Muscle layer of colon (tissue), 2 donors: ENCODE data around the gene ADCY5.

Source experiments
- H3K27ac ChIP-seq: one replicate; pipeline ENCODE4 v1.7.0; 2013; ENCODE audit warnings: low read depth, mild to moderate bottlenecking, low read length, moderate library complexity
- H3K27me3 ChIP-seq, 2 donors: one replicate each; pipeline ENCODE4 v1.7.0; 2013; ENCODE audit warnings: low read length in 2 of 2, mild to moderate bottlenecking in 2 of 2; ENCODE audit not compliant: insufficient read depth in 2 of 2, control insufficient read depth in 1 of 2
- H3K36me3 ChIP-seq: one replicate; pipeline ENCODE4 v1.7.0; 2013; ENCODE audit warnings: mild to moderate bottlenecking, low read length; ENCODE audit not compliant: insufficient read depth
- H3K4me1 ChIP-seq: one replicate; pipeline ENCODE4 v1.7.0; 2013; ENCODE audit warnings: mild to moderate bottlenecking, low read length; ENCODE audit not compliant: insufficient read depth
- H3K4me3 ChIP-seq, 2 donors: one replicate each; pipeline ENCODE4 v1.7.0; 2013; ENCODE audit warnings: low read length in 2 of 2, low read depth in 1 of 2, mild to moderate bottlenecking in 1 of 2, moderate library complexity in 1 of 2
- H3K9ac ChIP-seq: one replicate; pipeline ENCODE4 v1.7.0; 2013; ENCODE audit warnings: low read length
- H3K9me3 ChIP-seq: one replicate; pipeline ENCODE4 v1.7.0; 2013; ENCODE audit warnings: mild to moderate bottlenecking, low read length
- donor health status: abdominal sarcoma.
- donor health status: Adenocarcinoma of cecum.

ADCY5 gene

DNA sequence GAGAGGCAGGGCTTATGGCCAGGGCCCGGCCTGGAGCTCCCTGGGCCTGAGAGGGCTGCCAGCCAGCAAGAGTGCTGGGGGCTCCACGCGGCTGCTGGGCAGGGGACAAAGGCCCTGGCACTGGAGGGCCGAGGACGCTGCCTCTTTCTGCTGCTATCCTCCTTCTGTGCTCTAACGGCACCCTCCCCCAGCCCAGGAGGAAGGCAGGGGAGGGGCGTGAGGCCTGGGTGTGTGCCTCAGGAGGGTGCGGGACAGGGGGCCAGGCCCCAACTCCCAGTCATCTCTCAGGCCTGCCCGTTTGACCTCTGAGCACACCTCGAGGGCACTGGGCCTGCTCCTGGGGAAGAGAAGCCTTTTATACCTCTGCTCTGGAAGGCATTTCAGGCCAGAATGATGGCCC lies 115.5 kb downstream of the ADCY5 start:
- Histone ChIP-seq H3K4me3 (no peak overlapping the region), H3K27me3 (no peaks in the 10 kb centered on the region), H3K9ac (no peak overlapping the region), H3K36me3 (no peaks in the 10 kb centered on the region), H3K27ac (no peak overlapping the region), H3K4me1 (peaks cover 30% of the 10 kb centered on the region), H3K9me3 (no peaks in the 10 kb centered on the region)

DNA sequence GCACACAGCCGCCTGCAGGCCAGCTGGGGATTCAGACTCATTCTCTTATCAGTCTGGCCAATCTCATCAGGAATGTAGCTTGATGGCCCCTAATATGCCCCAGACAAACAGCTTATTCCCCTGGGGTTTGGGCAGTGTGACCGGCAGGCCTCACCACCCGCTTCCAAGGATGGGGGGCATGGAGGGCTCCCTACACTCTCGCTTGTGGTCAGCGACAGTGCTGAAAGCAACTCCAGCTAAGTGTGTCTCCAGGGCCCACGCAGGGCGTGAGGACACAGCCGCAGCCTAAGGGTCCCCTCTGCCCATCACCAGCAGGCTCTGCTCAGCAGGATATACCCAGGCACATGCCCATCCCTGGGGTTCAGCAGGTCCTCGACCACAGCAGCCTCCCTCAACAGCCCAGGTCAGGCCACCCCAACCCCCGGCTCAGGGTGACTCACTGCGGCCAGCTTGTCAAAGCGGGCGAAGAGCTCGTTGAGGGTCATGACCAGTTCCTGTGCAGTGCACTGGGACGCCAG lies 116.7 kb downstream of the ADCY5 start:
- H3K27me3 ChIP-seq = no peaks in the 10 kb centered on the region
- peaks cover 23% of the 10 kb centered on the region for H3K4me1 ChIP-seq
- no peak overlapping the region for H3K9ac ChIP-seq
- H3K27ac ChIP-seq = peak overlapping the region; percentile 88
- no peak overlapping the region for H3K4me3 ChIP-seq
- no peaks in the 10 kb centered on the region for H3K36me3 ChIP-seq
- H3K9me3 ChIP-seq = no peaks in the 10 kb centered on the region

DNA sequence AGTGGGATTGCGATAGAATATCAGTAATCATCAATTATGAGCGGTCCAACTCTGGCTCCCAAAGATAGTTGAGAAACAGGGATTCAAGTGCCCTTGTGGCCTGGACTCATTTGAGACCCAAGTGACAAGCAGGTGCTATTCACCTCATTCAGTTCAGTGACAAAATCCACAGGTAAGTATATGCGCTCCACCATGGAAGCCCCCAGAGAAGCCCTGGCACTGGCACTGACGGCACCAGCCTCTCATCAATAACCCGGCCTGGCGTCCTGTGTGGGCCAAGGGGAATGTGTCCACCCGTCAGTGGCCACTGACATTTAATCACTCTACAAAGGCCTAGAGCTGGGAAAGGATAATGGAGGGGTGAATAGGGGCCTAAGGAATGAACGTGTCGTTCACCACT lies 117.2 kb downstream of the ADCY5 start:
- peak overlapping the region; percentile 88 for H3K27ac ChIP-seq
- no peaks in the 10 kb centered on the region for H3K27me3 ChIP-seq
- peak overlapping the region; percentile 31 for H3K9ac ChIP-seq

DNA sequence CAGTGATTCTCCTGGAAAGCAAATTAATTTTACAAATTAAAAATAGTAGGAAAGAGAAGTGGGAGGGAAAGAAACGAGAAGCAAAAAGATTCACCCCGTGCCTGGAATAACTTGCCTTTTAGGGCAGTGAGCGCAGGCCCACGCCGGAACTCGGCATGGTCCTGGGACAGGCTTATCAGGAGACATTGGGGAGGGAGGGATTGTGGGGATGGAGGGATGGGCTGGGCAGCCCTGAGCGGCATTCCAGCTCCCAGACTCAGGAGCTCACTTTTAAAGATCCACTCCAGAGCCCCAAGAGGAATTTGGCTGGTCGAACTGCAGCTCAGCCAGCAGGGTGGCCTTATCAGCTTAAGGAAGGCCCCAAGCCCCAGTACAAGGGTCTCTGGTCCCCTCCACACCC lies 117.9 kb downstream of the ADCY5 start:
- Histone ChIP-seq H3K27me3 (no peaks in the 10 kb centered on the region), H3K4me1 (peaks cover 23% of the 10 kb centered on the region), H3K4me3 (no peak overlapping the region), H3K9ac (peak overlapping the region; percentile 31), H3K27ac (peak overlapping the region; percentile 88), H3K36me3 (peaks cover 3% of the 10 kb centered on the region), H3K9me3 (no peaks in the 10 kb centered on the region)

More for the DNA sequence above, 117.2 kb downstream of the ADCY5 start:
- H3K9me3 ChIP-seq = no peaks in the 10 kb centered on the region
- H3K4me3 ChIP-seq = no peak overlapping the region
- H3K36me3 ChIP-seq = peaks cover 3% of the 10 kb centered on the region
- peaks cover 23% of the 10 kb centered on the region for H3K4me1 ChIP-seq

DNA sequence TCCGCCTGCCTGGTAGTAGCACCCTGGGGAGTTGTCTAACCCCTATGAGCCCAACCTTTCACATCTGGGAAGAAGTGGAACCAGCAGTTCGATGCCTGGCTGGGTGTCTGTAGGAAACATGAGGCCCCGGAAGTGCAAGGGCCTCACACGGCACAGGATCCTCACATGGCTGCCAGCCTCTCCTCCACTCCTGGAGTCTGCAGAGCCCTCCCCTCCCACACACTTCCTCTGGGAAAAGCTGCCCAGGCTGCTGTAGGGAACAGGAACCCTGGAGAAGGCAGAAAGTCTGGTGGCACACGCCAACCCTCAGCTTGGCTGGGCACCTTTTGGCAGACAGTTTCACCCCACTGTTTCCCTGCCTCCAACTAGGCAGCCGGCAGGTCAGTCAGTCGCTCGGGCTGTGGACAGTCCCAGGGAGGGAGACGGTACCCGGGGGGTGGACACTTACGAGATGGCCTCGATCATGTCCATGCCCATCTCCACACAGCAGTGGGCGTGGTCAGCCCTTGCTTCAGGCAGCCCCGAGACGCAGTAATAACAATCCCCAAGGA lies 118.4 kb downstream of the ADCY5 start:
- H3K27ac ChIP-seq = peak overlapping the region; percentile 88
- H3K9me3 ChIP-seq = no peaks in the 10 kb centered on the region
- H3K4me1 ChIP-seq = peaks cover 23% of the 10 kb centered on the region
- no peak overlapping the region for H3K4me3 ChIP-seq
- peaks cover 8% of the 10 kb centered on the region for H3K36me3 ChIP-seq
- no peaks in the 10 kb centered on the region for H3K27me3 ChIP-seq
- H3K9ac ChIP-seq = no peak overlapping the region

DNA sequence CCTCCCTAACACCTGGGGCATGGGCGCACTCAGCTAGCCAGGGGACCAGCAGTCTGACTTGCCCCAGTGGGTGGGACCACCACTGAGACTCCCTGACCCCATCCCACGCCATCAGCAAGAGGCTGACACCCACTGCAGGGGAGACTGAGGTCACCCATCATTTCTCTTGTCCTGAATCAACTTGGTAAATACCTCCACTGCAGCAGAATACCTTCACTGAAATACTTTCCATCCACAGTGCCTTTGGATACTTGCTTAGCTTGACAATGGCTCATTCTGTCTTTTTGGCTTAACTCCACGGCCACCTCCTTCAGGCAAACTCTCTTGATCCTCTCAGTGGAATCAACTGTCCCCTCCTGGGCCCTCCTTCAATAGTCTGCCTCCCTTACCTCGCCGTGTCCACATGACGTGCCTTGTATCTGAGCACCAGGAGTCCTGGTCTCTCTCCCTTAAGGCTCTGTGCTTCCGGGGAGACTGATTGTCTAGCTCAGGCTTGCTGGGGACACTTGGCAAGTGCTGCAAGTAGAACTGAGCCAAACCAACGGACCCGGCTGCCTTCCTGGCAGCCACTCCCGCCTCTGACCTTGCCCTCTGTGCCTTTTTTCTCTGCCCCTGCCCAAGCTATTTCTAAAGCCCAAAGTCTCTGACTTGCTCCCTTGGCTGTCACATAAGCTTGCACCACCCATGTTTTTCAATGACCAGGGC lies 119.1 kb downstream of the ADCY5 start:
- Histone ChIP-seq H3K9me3 (no peaks in the 10 kb centered on the region), H3K27ac (peak overlapping the region; percentile 88), H3K4me1 (peaks cover 26% of the 10 kb centered on the region), H3K27me3 (no peaks in the 10 kb centered on the region), H3K4me3 (no peak overlapping the region), H3K36me3 (peaks cover 15% of the 10 kb centered on the region), H3K9ac (no peak overlapping the region)

DNA sequence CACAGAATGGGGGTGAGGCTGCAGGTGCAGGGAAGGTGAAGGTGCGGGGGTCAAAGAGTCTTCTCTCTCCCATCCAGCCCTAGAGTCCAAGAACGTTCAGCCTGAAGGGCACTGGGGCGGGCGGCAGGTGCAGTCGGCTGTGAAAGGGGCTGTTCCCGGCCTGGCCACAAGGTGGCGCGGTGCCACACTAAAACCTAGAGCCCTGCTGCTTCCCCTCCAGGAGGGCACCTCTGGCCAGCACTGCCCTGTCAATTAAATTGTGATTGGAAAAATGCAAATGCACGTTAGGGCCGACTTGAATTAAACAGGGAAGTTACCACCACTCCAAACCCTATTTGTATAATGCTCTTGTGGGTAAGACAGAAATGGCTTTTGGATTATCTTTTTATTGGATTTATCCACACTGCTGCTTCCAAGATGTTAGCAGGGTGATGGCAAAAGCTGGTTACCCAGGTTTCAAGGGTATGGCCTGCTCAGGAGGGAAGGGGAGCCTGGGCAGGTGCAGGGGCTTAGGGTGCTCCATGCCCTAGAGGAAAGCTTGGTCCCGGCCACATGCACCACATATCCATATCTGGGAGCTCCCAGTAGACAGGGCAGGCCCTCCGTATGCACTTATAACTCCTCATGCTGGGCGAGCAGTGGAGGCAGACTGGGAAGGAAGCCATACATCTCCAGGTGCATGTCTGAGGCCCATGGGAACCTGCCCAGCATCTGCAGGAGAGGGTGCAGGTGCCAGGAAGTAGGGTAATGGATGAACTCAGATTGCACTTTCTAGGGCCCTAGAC lies 119.8 kb downstream of the ADCY5 start:
- Histone ChIP-seq H3K9me3 (no peaks in the 10 kb centered on the region), H3K36me3 (peaks cover 22% of the 10 kb centered on the region), H3K27me3 (no peaks in the 10 kb centered on the region), H3K9ac (no peak overlapping the region), H3K27ac (peak overlapping the region; percentile 67), H3K4me3 (no peak overlapping the region), H3K4me1 (peaks cover 30% of the 10 kb centered on the region)

DNA sequence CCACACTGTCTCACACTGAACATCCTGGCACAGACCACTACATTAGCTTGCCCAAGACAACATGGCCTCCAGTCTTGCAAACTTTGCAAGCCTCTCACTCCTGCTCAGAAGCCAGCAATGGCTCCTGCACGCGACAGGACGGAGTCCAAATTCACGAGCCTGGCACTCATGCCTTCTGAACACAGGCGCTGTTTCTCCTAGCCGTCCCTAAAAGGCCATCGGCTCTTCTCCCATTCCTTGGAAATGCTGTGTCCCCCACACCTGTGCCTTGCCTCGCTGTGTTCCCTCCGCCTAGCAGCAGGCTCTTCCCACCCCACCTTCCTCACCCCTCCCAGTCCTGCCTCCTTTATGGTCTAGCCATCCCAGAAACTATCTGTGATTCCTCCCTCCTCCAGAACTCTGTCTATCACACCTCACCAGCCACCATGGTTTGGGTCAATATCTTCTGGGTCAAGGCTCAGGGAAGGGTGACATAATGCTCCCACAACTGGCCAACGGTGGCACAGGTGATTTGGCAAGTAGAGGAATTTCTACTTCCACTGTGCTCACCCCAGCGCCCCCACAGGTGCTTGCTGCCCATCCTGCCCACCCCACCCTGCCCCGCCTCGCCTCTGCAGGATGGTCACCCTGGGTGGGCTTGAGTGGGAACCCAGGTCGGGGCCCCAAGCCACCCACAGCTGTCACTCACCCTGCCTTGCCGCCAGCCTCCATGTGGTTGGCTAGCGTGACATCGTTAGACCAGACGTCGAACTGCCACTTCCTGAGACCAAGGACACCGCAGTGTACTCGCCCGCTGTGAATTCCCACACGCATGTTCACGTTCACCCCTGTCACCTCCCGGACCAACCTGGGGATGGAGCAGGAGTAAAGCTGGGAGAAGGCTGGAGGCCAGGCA lies 120.7 kb downstream of the ADCY5 start:
- Histone ChIP-seq H3K9ac (no peak overlapping the region), H3K4me1 (peaks cover 30% of the 10 kb centered on the region), H3K36me3 (peaks cover 26% of the 10 kb centered on the region), H3K27me3 (no peaks in the 10 kb centered on the region), H3K27ac (no peak overlapping the region), H3K9me3 (no peaks in the 10 kb centered on the region), H3K4me3 (no peak overlapping the region)

DNA sequence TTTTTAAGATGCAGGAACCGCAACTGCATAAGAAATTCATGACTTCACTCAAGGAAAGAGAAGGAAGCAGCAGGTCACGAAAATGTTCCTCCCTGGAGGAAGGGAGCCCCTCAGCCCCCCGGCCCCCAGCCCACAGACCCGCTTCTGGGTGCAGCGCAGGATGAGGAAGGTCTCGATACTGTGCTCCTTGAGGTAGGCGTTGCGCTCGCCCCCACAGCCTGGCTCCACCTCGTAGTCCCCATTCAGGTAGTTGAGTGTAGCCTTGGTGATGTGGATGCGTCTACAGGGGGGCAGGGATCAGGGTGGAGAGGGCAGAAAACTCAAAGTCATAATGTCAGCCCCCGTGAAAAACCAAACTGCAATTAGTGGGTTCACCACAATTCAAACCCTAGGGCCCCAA lies 121.4 kb downstream of the ADCY5 start:
- H3K4me3 ChIP-seq = no peak overlapping the region
- no peak overlapping the region for H3K9ac ChIP-seq
- no peaks in the 10 kb centered on the region for H3K9me3 ChIP-seq
- no peaks in the 10 kb centered on the region for H3K27me3 ChIP-seq
- peaks cover 26% of the 10 kb centered on the region for H3K36me3 ChIP-seq
- peaks cover 30% of the 10 kb centered on the region for H3K4me1 ChIP-seq
- H3K27ac ChIP-seq = no peak overlapping the region

DNA sequence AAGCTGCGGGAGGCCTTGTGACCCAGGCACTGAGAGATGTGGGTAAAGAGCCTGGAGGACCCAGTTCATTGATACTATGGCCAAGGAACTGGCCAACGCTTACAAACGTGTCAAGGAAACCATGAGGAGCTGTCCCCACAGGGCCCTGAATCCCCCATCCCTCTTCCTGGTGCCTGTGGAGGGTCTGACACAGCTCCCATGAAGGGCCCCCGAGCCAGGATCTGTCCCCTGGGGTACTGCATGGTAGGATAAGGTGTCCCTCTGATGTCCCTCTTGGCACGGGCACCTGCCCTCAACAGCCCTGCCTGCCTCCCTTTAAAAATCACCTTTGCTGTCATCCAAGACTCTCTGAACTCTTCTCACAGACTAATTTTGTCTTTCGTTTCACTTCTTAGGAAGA lies 122.4 kb downstream of the ADCY5 start:
- Histone ChIP-seq H3K9ac (no peak overlapping the region), H3K4me3 (no peak overlapping the region), H3K36me3 (peaks cover 29% of the 10 kb centered on the region), H3K4me1 (peaks cover 26% of the 10 kb centered on the region), H3K27ac (no peak overlapping the region), H3K9me3 (no peaks in the 10 kb centered on the region), H3K27me3 (no peaks in the 10 kb centered on the region)

DNA sequence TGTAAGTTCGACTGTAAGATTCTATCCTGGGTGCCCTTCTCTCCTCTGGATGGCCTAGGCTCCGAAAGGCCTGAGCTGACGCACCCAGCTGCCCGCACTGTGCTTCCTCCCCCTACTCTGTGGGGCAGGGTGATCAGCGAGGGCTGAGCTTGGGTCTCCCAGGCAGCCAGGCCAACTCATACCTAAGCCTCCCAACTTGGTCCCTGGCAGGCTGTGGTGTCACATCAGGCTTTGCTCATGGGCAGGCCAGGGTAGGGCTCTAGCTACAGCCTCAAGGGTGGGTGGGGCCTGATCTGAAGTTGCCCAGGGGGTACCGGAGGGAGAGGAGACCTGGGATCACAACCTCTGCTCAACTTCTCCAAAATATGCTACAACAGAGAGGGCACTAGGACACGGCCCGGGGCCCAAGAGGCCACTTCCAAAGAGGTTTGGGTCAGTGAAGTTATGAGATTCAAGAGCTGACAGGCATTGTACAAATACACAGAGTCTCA lies 123.1 kb downstream of the ADCY5 start:
- no peaks in the 10 kb centered on the region for H3K27me3 ChIP-seq
- H3K27ac ChIP-seq = no peak overlapping the region
- no peaks in the 10 kb centered on the region for H3K9me3 ChIP-seq
- H3K36me3 ChIP-seq = peaks cover 36% of the 10 kb centered on the region
- H3K4me1 ChIP-seq = peaks cover 19% of the 10 kb centered on the region
- H3K4me3 ChIP-seq = no peak overlapping the region
- no peak overlapping the region for H3K9ac ChIP-seq
